Measurements from ENCODE around the gene PHLDA3.

GRCh38 chr1:201422436-201423030 lies 46.5 kb downstream of the PHLDA3 start:
- TF ChIP-seq POLR2A (IDR thresholded peaks at IDR 0.05; ENCODE audit: low read length) (no peak), GATA1 (IDR thresholded peaks at IDR 0.05; ENCODE audit: low read depth, low read length) (no peak)
